Hindlimb muscle (tissue), 1 donor: ENCODE data around the gene SPECC1. TPM values are rescaled to one million over a fixed set of nuclear protein-coding genes. Genes with fewer than 3 reads are reported as not detected.
"Not testable (repeated sequence)": the region's sequence is repeated elsewhere in the genome, so short reads cannot be mapped to it uniquely, and the experiment has no call there.

Experiments
- DNase-seq: peaks from one replicate; pipeline ENCODE4 v3.0.0-alpha.2; 2013
- polyA plus RNA-seq: library from polyadenylated mRNA; unstranded; fragments of 120-200 nt; gene quantifications from one replicate; pipeline ENCODE4 v1.2.1, GENCODE V29; 2013; ENCODE audit not compliant: insufficient read length

SPECC1 gene
- polyA plus RNA-seq, 1 donor: 6.9 TPM

DNA sequence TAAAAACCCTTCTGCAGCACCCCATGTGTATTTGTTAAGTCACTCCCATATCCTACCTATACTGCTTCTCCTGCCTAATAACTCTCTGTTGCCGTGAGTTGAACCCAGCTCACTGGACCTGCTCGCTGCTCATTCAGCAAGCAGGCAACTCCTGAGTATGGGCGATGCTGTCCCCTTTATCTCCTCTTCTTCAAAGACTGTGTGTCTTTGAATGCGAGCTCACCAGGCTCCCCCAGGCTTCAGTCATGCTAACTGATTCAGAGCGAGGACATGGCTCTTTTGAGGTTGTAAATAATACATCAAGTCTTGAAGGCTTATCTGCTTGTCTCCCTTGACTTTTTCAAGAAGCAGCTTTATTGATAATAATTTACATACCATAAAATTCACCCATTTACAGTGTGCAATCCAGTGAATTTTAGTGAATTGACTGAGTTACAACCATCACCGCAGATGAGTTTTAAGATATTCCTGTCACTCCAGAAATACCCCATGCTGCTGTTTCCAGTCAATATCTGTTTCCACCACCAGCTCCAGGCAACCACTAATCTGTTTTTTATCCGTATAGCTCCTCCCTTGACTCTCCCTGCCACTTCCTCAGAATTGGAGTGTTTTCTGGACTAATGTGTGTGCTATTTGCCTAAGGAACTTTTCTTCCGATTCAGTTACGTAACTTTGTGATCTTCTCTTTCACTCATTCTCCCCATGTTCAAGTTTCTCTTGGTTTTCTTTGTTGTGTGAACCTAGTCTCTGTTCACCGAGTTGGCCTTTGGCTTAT, 132.2 kb downstream of the SPECC1 start:
- DNase-seq: no peak

DNA sequence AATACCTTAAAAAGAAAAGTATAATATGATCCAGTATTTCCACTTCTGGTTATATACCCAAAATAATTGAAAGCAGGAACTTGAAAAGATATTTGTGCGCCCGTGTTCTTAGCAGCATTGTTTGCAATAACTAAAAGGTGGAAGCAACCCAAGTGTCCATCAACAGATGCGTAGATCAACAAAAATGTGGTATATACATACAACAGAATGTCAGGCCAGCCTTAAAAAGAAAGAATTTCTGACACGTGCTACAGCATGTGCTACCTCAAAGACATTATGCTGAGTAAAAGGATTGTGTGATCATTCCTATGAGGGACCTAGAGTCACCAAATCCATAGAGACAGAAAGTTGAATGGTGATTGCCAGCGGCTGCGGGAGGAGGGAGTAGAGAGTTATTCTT, 133.1 kb downstream of the SPECC1 start:
- DNase-seq: no peak

DNA sequence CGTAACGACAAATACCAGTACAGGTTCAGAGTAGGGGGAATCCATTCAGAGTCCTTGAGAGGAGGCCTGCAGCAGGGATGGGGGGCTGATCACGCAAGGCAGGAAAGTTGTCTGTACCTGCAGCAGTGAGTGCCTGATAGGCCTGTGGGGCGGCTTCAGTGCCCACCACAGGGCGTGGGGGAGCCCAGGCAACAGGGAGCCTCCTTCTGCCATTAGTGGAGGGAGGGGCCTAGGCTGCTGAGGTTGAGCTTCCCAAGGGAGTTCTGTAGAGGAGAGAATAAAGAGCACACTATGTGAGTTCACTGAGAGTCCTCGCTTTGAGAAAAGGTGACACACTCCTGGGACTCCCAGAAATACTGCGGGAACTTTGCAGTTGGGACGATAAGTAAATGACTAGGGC, 134.6 kb downstream of the SPECC1 start:
- no peak for DNase-seq

DNA sequence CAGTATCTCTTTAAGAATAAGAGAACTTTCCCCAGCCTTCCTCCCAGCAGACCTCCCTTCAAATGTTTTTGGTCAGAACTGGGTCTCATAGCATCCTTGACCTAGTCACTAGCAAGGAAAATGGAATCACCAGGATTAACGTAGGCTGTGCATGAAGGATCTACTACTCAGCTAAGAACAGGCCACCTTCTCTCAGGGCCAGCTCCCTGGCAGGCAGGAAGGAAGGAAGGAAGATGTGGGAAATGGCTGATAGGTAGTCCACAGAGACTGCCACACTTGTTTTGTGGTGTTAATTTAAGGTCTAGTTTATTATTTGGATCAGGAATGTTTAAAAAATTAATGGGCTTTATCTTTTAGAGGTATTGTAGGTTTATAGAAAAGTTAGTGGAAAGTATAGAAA, 136.4 kb downstream of the SPECC1 start:
- no peak for DNase-seq

DNA sequence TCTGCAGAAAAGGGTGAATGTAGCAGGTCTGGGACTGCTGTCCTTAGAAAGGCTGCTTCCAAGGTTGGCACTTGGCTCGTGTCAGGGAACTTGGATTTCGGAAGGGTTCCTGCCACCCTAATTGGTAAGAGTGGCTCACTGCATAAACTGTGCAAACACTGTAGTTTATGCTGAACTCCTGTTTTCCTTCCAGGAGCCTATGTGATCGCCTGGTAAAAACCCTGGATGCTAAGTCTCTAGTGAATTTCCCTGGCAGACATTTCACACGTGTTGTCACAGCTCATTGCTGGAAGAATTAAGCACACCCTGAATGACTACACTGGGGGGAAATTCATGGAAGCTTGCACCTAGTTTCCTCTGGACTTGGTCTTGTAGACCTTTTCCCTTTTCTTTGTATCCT, 140.1 kb downstream of the SPECC1 start:
- DNase-seq: no peak

DNA sequence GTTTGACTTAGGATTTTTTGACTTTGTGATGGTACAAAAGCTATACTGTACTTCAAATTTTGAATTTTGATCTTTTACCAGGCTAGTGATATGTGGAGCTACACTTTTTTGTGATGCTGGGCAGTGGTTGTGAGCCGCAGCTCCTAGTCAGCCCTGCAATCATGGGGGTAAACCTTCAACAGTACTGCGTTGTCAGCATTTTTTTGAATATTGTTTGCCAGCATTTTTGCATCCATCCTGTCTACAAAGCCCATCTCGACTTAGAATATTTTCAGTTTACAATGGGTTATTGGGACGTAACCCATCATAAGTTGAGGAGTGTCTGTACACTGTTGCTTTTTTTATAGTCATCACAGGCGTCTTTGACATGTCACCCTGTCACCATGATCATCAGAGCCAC, 142.0 kb downstream of the SPECC1 start:
- no peak for DNase-seq

DNA sequence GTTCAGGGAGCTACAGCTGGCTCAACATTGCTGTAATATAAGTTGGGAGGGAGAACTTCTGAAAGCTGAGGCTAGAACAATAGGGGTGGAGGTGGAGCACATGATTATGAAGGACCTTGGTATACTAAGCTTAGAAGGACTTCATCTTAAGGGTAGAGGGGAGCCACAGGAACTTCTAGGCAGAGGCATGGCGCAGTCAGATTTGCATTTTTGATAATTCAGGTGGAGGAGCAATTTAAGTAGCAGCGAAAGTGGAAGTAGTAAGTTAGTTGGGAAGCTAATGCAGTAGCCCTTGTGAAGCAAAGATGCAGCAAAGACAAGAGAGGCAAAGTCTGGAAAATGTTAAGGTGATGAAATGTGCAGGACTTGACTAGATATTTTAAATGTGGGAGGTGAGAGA, 144.1 kb downstream of the SPECC1 start:
- no peak for DNase-seq

DNA sequence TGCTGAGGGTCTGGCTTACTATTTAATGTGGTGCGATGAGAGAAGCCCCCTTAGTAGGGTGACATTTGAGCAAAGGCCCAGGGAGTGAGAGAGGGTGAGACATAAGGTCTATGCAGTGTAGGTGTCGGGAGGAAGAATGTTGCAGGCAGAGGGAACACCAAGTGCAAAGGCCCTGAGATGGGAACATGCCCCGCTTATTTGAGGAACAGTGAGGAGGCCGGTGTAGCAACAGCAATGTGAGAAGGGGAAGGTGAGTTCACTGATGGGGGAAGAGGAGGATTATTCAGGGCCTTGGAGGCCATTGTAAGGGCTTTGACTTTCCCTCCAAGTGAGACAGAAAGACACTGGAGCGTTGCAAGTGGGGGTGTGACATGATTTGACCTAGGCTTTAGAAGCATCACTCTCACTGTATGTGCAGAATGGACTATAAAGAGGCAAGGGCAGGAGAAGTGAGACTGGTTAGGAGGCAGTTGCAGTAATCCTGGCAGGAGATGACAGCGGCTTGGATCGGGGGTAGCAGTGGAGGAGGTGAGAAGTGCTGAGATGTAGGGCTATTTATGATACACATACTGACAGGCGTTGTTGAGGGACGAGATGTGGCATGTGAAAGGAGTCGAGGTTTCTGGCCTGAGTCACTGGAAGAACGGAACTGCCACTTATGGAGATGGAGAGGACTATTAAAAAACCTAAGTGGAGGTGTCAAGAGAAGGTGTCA, 145.3 kb downstream of the SPECC1 start:
- no peak for DNase-seq

DNA sequence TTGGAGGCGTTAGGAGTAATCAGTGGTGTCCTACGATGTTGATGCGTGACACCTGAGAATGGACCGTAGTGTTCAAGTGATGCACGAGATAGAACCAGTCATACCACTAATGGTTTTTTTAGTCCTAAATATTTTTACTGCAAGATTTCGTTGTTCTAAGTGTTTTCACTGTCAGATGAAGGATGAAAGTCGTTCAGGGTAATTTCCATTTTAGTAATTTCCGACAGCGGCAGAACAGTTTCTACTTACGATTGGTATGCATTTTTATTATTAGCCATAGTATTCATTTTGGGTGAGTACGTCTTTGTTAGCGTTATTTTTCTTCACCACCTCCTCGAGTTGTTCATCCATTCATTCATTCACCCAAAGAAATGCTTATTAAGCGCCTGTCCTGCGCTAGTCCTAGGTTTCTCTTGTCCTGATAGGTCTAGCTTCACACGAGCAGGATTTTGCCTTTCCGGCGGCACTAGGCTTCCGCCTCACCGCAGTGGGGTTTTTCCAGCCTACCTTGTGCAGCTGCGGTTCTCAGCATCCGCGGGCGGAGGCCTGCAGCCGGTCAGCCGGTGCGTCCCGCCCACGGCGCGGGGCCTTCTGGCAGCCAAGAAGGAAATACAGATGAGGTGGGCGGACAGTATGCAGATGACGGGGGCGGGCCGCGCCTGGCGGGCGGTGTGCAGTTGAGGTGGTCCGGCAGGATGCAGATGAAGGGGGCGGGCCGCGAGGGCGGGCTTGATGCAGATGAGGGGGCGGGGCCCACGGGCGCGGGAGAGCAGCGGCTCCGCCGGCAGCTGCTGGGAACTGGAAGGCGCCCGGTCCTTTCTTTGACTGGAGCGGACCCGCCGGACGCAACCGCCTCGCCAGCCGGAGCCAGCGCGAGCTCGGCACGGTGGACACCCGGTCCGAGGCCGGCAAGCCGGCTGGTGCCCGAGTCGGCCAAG, 146.4 kb downstream of the SPECC1 start:
- peak; percentile 94 for DNase-seq

DNA sequence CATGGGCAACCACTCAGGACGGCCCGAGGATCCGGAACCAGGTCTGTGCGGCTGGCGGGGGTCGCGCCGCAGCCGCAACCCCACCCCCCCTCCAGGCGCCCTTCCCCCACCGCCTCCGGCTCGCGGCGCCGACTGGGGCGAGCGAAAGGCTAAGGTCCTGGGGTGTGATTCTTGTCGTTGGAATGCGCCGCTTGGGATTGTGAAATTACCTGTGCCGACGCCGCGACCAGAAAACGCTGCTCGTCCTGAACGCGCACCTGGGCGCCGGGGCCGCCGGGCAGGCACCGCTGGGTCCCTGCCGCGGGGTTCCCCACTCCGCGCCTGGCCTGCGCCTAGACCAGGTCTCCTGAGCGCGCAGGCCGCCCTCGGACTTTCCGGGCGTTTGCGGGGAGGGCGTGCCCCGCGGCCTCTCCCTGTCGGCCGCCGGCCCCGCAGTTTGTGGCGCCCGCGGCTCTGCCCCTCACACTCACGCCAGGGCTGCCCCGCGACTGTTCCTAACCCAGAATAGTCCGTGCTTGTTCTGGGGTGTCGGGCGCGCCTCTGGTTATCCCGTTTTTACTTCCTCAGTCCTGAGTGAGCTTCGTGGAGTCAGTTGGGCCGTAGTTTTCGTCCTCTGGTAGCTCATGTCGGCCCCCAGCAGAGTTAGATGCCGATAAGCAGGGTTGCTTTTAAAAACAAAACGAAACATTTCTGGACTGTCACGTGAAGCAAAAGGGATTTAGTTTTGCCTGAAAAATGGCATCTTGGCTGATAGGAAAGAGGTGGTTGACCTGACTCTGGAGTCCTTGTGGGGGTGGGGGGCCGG, 147.2 kb downstream of the SPECC1 start:
- DNase-seq: no peak

DNA sequence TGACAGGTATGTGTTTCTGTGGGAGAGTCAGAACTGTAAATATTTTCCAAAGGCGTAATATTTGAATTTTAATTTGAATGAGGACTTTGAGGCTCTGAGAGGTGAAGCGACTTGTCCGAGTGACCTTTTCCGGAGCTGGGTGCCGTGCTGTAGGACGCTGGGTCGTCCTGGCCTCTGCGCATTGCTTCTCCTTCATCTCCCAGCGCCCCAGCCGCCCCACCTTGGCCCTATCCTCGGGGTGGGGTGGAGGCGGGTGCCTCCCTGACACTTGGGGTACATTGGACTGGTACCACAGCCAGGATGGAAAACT, 147.8 kb downstream of the SPECC1 start:
- no peak for DNase-seq

DNA sequence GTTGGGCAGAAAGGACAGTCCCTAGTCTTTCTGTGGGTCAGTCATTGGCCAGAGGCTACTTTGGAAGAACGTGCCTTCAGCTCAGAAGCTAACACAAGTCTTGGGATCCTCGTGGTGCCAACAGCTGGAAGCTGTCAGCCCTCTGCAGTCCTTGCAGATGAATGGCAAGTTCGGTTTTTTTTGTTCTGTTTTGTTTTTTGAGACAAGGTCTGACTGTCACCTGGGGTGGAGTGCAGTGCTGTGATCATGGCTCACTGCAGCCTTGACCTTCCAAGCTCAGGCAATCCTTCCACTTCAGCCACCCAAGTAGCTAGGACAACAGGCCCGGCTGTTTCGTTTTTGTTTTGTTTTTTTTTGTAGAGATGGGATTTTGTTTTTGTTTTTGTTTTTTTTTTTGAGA, 149.4 kb downstream of the SPECC1 start:
- no peak for DNase-seq

DNA sequence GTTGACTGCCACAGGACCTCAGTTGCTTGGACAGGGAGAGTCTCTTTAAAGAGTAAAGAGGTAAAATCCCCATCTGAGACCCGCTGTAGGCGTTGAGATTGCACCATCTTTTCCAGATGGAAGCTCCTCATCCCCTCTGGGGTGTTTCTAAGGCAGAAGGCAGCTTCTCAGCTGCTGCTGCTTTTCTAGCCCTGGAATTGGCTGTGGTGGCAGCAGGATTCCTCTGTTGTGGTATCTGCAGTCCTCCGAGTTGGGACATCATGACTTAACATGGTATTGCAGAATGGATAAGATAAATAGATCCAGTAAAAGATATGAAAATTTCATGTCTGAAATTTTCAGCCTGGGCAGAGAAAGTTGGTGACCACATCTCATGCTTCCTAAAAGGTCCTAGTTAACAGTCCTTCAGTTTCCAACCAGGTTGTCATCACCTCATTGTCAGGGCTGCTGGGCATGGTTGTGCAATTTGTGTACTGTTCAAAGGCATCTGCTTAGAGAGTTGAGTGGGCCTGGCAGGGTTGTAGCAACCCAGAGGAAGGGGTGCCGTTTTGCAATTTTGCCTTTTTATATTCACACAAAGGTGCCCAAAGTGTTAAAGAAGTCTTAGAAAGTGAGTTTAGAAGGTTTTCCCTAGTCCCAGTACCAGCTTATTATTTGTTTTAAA, 150.4 kb downstream of the SPECC1 start:
- DNase-seq: no peak

DNA sequence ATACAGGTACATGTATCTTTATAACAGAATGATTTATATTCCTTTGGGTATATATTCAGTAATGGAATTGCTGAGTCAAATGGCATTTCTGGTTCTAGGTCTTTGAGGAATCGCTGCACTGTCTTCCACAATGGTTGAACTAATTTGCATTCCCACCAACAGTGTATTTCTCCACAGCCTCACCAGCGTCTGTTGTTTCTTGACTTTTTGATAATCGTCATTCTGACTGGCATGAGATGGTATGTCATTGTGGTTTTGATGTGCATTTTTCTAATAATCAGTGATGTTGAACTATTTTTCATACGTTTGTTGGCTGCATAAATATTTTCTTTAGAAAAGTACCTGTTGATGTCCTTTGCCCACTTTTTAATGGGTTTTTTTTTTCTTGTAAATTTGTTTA, 156.4 kb downstream of the SPECC1 start:
- DNase-seq: not testable (repeated sequence)

DNA sequence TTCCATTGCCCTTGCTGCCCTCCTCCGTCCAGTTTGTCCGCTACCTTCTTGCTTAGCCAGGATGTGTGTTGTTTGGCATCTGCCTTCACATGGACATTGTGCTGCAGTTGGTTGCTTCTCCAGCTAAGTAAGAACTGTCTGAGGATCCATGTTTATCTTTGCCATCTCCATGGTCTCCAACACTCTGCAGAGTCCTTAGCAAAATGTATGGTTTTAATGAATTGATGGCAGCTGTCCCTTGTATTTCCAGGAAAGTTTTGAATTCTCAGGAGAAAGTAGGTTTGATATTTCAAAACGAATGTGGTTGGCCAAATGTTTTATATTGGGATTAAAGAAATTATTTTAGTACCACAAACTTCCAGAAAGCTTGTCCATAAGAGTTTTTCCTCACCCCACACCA, 160.9 kb downstream of the SPECC1 start:
- no peak for DNase-seq

DNA sequence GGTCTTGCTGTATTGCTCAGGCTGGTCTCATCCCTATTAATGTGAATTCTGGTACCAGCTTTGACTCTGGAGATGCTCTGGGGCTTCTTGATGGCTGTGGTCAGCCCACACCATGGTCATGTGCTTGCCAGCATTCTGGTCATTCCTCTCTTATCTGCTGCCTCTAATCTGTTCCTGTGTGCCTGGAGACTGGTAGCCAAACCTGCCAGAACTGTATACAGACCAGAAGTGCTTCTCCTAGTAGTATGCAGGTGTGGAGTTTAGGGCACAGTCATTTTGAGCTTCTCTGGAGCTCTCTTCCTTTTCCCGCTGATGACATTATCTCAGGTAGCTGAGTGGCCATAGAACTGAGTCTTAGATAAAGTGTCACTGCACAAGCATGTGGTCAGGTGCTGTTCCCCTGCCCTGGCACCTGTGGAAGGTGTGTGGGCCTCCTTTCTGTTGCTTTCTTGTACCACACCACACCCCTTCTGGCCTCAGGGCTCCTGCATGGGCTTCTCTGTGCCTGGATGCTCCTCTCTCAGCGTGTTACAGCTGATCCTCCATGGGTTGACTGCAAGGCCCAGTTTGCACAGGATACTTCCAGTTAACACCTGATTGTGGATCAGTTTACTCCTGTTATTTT, 162.7 kb downstream of the SPECC1 start:
- DNase-seq: no peak

DNA sequence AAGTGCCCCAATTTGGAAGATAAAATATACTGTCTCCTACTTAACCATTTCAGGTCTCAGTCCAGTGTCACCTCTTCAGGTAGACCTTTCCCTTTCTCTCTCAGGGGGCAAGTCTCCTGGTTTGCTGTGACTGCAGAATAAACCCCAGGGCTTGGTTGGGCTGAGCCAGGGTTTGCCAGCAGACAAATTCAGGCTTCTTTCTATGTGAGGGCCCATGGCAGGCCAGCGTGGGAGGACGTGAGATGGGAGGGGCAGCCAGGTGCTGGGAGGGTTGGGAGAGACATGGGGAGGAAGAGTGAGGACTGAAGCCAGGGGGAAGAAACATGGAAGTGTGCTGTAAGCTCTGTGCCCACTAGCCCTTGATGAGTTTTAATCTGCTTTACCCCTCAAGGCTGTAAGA, 163.2 kb downstream of the SPECC1 start:
- no peak for DNase-seq

DNA sequence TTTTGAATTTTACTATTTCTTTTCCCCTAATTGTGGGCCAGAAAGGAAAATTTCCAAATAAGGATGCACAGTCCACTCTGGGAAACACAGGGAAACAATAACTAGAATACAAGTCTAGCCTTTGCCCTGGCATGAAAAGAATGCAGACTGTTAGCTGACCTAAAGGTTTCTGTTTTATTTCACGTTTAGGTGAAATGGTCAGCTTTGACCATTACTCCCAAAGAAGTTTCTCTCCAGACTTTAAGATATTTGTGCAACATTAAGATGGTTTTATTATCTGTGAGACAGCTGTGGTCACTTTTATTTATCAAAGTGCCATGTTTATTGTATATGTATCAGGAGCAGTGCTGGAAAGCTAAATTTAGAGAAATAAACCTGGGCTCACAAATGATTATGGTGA, 163.9 kb downstream of the SPECC1 start:
- DNase-seq: no peak

DNA sequence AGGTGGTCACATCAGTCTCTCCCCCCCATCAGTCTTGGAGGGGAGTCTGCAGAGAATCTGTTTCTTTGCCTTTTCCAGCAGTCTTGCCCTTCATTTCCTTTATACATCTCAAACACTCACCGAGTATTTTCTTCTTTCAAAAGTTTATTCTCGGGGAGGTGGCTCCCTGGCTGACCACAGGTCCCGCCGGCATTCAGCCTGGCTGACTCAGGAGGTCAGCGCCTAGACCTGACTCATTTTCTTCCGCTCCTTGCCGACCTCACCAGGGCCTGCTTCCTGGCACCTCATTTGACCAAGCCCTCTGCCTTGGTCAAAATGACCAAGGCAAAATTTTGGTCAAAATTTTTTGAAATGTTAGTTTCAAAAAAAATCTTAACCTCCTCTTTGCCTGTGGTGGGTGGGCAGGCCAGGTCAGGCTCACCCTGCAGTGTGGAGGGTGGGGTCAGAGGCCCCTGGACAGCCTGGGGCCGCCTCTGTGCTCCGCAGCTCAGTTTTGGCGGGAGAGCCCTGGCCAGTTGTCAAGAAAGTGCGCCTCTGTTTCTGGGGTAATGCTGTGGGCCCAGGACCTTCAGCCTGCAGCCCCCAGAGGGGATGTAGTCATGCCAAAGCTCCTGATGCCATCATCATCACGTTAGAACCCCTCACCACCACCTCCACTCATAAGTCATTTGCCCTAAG, 165.6 kb downstream of the SPECC1 start:
- no peak for DNase-seq

DNA sequence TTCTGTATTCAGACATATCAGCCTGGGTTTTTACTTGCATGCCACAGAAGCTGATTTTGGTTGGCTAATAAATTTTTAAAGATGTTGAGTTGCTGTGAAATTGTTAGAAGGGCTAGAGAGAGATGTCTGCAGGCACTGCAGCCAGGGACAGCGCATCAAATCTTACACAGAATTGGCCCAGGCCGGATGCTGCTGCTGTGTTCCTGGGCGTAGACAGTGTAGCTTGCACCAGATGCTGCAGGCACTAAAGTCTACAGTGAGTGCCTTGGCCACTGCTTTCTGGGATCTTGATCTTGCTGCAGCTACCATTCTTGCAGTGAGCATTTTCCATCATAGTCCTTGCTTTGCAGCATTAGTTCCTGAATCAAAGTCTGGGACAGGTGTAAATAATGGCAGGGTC, 169.9 kb downstream of the SPECC1 start:
- DNase-seq: no peak

DNA sequence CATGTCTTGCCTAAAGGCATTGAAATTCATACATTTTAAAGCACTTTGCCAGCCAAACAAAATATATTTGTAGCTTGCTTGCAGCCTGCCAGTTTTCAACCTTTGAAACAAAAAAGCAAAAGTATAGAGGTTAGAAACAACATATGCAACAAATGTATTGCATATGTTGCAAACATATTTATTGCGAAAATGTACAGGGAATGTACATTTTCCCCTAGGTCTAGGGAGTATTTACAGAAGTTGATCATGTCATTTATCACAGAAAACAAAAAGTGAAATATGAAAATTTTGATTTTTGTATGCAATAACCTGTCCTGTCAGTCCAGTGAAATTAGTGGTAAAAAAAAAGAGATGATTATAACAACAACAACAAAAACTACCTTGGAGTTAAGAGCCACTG, 171.5 kb downstream of the SPECC1 start:
- no peak for DNase-seq
